Peyer's patch (tissue), 4 donors: ENCODE data around the gene ACP1. TPM values are rescaled to one million over a fixed set of nuclear protein-coding genes. Genes with fewer than 3 reads are reported as not detected.

Experiments
- DNase-seq, 3 donors: peaks; one replicate each; pipeline ENCODE4 v3.0.0-alpha.2; 2017 to 2019
- H3K27ac ChIP-seq, 4 donors: fragments of 200-600 bp; sonication (generic); one replicate each; pipeline ENCODE4 v1.5.1; 2016 to 2019
- H3K27me3 ChIP-seq, 2 donors: fragments of 200-600 bp; sonication (generic); one replicate each; pipeline ENCODE4 v1.5.1; 2019
- H3K36me3 ChIP-seq, 3 donors: fragments of 200-600 bp; sonication (generic); one replicate each; pipeline ENCODE4 v1.5.1; 2016 to 2019
- H3K4me1 ChIP-seq, 4 donors: fragments of 200-600 bp; sonication (generic); one replicate each; pipeline ENCODE4 v1.5.1; 2016 to 2019
- H3K4me3 ChIP-seq, 4 donors: fragments of 200-600 bp; sonication (generic); 1 replicate in 3 of 4; 2 replicates in 1 of 4; pipeline ENCODE4 v1.5.1; 2016 to 2019; ENCODE audit warnings: mild to moderate bottlenecking in 1 of 4
- H3K9me3 ChIP-seq, 4 donors: fragments of 200-600 bp; sonication (generic); one replicate each; pipeline ENCODE4 v1.5.1; 2016 to 2019; ENCODE audit warnings: mild to moderate bottlenecking in 1 of 4
- POLR2A ChIP-seq, 2 donors: fragments of 450-650 bp; IDR thresholded peaks; one replicate each; pipeline ENCODE4 v1.5.1; 2017; ENCODE audit warnings: antibody characterized with exemption in 2 of 2, mild to moderate bottlenecking in 2 of 2, moderate library complexity in 2 of 2
- total RNA-seq, 4 donors: library from RNA; depleted of rRNA; stranded (reverse); fragments of >200 nt; gene quantifications; one replicate each; pipeline ENCODE4 v1.1.0, GENCODE V29; 2016
- TF ChIP-seq, protein P1 (sequence below), 6 experiments: fragments of 450-650 bp in 4 of 6; fragments of 200-600 bp in 2 of 6; sonication (generic) in 1 of 6; IDR thresholded peaks; one replicate each; pipeline ENCODE4 v1.5.1; 2017 to 2019; ENCODE audit warnings: antibody characterized with exemption in 6 of 6, mild to moderate bottlenecking in 3 of 6, moderate library complexity in 1 of 6

ACP1 gene
- total RNA-seq, 4 donors from 2014 or later = 39.6 to 88.1 (median 63.5) TPM

DNA sequence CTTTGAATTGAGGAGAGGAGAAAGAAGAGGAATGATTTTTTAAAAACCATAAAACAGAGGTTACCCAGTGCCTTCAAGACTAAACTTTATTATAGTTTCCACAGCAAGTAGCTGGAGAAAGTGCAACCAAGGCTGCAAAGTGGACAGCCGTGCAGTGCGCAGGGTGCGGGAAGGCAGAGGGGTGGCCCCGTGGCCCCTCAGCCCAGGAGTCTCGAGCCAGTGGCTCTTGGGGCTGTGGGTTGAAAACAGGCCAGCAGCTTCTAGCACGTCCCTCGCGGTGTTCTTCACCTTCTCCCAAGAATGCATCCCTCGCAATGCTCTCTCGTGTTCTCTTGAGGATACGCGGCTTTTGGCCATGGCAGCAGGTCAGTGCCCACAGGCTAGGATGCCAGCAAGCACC lies 51.6 kb downstream of the ACP1 start:
- no peaks in the 10 kb centered on the region for H3K4me1 ChIP-seq
- DNase-seq = no peak
- TF ChIP-seq POLR2A (IDR thresholded peaks at IDR 0.05) = no peak
- TF ChIP-seq, protein P1, sequence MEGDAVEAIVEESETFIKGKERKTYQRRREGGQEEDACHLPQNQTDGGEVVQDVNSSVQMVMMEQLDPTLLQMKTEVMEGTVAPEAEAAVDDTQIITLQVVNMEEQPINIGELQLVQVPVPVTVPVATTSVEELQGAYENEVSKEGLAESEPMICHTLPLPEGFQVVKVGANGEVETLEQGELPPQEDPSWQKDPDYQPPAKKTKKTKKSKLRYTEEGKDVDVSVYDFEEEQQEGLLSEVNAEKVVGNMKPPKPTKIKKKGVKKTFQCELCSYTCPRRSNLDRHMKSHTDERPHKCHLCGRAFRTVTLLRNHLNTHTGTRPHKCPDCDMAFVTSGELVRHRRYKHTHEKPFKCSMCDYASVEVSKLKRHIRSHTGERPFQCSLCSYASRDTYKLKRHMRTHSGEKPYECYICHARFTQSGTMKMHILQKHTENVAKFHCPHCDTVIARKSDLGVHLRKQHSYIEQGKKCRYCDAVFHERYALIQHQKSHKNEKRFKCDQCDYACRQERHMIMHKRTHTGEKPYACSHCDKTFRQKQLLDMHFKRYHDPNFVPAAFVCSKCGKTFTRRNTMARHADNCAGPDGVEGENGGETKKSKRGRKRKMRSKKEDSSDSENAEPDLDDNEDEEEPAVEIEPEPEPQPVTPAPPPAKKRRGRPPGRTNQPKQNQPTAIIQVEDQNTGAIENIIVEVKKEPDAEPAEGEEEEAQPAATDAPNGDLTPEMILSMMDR (IDR thresholded peaks at IDR 0.05) = no peak
- no peak overlapping the region for H3K27ac ChIP-seq
- H3K4me3 ChIP-seq = no peak overlapping the region
- H3K27me3 ChIP-seq = no peaks in the 10 kb centered on the region
- H3K36me3 ChIP-seq = no peaks in the 10 kb centered on the region
- H3K9me3 ChIP-seq = no peaks in the 10 kb centered on the region

DNA sequence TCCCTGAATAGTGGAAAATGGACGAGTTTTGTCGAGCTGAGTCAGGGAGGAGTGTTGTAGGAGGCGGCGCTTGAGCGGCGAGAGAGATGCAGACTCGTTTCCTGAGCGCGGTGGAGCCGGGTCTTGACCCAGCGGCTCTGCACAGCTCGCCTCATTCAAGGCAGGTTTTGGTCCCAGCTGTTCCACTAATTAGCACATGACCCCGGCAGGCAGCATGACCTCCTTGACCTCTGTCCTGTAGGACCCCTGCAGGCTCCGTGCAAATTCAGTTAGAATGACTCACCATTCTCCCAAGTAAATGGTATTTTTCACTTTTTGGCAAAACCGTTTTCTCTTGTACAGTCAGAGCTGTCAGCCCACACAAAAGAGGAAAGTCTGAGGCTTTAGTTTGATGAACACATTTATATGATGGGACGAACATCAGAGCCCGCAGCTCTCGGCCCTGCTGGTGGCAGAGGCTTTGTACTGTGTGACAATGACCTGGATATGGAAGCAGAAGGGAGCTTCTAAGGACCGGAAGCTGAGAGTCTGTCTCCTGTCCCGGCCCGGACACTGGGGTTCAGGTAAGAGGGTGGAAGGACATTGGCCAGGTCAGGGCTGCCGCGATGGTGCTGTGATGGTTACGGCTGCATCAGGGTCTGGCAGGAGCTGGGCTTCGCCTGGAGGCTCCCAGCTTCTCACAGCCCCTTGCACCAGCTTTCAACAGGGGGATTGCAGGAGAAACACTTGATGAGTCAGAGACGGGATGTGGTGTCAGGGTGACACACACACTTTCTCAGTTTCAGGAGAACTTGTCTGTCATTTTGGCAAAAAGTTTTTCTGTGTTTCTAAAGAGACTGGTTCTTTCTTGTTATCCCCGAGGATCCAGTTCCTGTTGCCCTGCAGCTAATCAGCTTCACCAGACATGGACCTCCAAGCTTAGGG lies 53.0 kb downstream of the ACP1 start:
- no peaks in the 10 kb centered on the region for H3K9me3 ChIP-seq
- H3K27me3 ChIP-seq = no peaks in the 10 kb centered on the region
- DNase-seq = no peak
- H3K27ac ChIP-seq = no peak overlapping the region
- TF ChIP-seq POLR2A (IDR thresholded peaks at IDR 0.05) = no peak
- TF ChIP-seq, protein P1 (IDR thresholded peaks at IDR 0.05) = no peak
- H3K4me1 ChIP-seq = no peaks in the 10 kb centered on the region
- H3K36me3 ChIP-seq = no peaks in the 10 kb centered on the region
- no peak overlapping the region for H3K4me3 ChIP-seq

DNA sequence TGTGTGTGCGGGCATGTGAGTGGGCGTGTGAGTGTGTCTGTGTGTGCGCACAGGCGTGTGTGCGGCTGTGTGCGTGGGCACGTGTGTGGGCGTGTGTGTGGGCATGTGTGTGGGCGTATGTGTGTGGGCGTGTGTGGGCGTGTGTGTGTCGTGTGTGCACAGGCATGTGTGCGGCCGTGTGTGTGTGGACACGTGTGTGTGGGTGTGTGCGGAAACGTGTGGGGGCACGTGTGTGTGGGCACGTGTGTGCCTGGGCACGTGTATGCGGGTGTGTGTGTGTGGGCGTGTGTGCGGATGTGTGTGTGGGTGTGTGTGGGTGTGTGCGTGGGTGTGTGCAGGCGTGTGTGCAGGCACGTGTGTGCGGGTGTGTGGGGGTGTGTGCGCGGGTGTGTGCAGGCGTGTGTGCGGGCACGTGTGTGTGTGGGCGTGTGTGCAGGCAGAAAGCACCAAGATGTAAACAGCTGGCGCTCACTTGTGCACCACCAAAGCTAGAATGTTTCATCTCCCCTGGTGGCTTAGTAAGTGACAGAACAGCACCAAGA lies 54.4 kb downstream of the ACP1 start:
- Histone ChIP-seq H3K36me3 (no peaks in the 10 kb centered on the region), H3K27me3 (no peaks in the 10 kb centered on the region), H3K4me1 (no peaks in the 10 kb centered on the region), H3K27ac (no peak overlapping the region), H3K9me3 (no peaks in the 10 kb centered on the region), H3K4me3 (no peak overlapping the region)
- TF ChIP-seq, protein P1 (IDR thresholded peaks at IDR 0.05) = no peak
- no peak for TF ChIP-seq POLR2A (IDR thresholded peaks at IDR 0.05)
- DNase-seq = no peak

DNA sequence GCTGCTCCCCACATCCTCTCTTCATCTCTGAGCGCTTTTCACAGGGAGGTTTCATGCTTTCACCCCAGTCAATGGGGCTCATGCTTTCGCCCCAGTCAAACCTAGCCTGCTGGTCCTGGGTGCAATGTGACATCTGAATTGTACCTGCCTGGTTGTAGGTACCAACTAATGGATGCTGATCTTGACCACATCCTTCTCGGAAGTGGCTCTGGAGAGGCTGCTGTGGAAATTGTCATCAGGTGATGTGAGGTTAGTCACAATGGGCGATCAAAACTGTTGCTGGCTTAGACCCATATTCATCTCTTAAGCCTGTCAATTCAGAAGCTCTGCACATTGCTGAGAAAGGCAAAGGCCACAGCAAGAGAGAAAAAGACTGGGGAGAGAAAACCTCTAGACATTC lies 55.8 kb downstream of the ACP1 start:
- H3K27ac ChIP-seq = no peak overlapping the region
- DNase-seq = no peak
- no peak overlapping the region for H3K4me3 ChIP-seq
- H3K27me3 ChIP-seq = no peaks in the 10 kb centered on the region
- no peak for TF ChIP-seq POLR2A (IDR thresholded peaks at IDR 0.05)
- TF ChIP-seq, protein P1 (IDR thresholded peaks at IDR 0.05) = no peak
- H3K4me1 ChIP-seq = no peaks in the 10 kb centered on the region
- H3K9me3 ChIP-seq = no peaks in the 10 kb centered on the region
- no peaks in the 10 kb centered on the region for H3K36me3 ChIP-seq

DNA sequence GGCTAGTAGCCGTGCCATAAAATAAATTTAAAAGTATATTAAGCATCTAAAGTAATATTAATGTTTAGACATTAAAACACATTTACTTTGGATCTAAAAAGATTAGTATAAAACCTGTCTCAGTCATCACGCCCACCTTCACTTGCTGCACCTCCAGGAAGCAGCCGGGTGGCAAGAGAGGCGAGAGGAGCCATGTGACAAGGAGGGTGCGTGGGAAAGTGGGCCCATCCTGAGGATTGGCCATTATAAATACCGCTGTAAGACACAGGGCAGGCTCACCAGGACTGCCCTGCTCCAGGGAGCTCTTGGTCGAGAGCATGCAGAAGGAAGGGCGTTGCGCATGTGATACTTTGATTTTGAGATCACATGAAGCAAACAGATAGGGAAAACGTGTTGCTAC lies 57.6 kb downstream of the ACP1 start:
- Histone ChIP-seq H3K4me3 (no peak overlapping the region), H3K27me3 (no peaks in the 10 kb centered on the region), H3K9me3 (no peaks in the 10 kb centered on the region), H3K27ac (no peak overlapping the region), H3K4me1 (no peaks in the 10 kb centered on the region), H3K36me3 (no peaks in the 10 kb centered on the region)
- no peak for DNase-seq
- TF ChIP-seq, protein P1 (IDR thresholded peaks at IDR 0.05) = no peak
- no peak for TF ChIP-seq POLR2A (IDR thresholded peaks at IDR 0.05)
